GM12878 (cell line): Measurements from ENCODE around the gene AGAP9. TPM values are rescaled to one million over a fixed set of nuclear protein-coding genes. Genes with fewer than 3 reads are reported as not detected.
"Not testable (repeated sequence)": the region's sequence is repeated elsewhere in the genome, so short reads cannot be mapped to it uniquely, and the experiment has no call there.

Source experiments
- ATAC-seq: fragments of 200-7000 bp; cut with Tn5 transposase; 3 replicates; pipeline ENCODE4 v1.9.1; 2020; ENCODE audit warnings: mild to moderate bottlenecking, moderate library complexity
- BruUV-seq: library from RNA; stranded (reverse); fragments of 400-500 nt; replicated peaks from 2 replicates; lab custom pipeline; 2021; lab: Mats Ljungman, UMichigan
- CTCF ChIA-PET: fragments of 300-600 bp; sonication (Branson Sonifier 250); formaldehyde crosslinking; extraction: SDS; loops from one replicate; lab custom pipeline; 2021; ENCODE audit warnings: inconsistent platforms; lab: Yijun Ruan, JAX
- POLR2A ChIA-PET: fragments of 350-600 bp; formaldehyde crosslinking; extraction: SDS; loops from one replicate; lab custom pipeline; 2021; ENCODE audit warnings: inconsistent platforms; lab: Charles Lee
- RAD21 ChIA-PET: fragments of 300-600 bp; sonication (Branson Sonifier 250); formaldehyde crosslinking; loops from one replicate; lab custom pipeline; 2023; ENCODE audit warnings: antibody characterized with exemption; ENCODE audit not compliant: unreplicated experiment; lab: Charles Lee
- SMC1A ChIA-PET: fragments of 300-600 bp; sonication (Branson Sonifier 250); formaldehyde crosslinking; loops from one replicate; lab custom pipeline; 2023; ENCODE audit not compliant: unreplicated experiment, uncharacterized antibody; lab: Charles Lee
- DNase-seq: peaks from one replicate; pipeline ENCODE4 v3.0.0-alpha.2; 2011; ENCODE audit warnings: low read depth, low spot score
- FAIRE-seq: peaks from 3 replicates; lab custom pipeline; 2011; peaks lifted over from hg19 to GRCh38; lab: Jason Lieb, UNC
- H2AFZ ChIP-seq: 2 replicates; pipeline ENCODE4 v1.6.0; 2011; ENCODE audit warnings: low read depth, low read length, control low read depth; ENCODE audit not compliant: control insufficient read depth
- H3K27ac ChIP-seq: 2 replicates; pipeline ENCODE4 v1.5.1; 2011; ENCODE audit warnings: control low read depth; ENCODE audit not compliant: control insufficient read depth, insufficient read depth
- H3K27me3 ChIP-seq, 2 experiments: replicated peaks in 1 of 2; 2 replicates each; pipeline versions ENCODE4 v1.6.0 to v1.6.1; 2011; ENCODE audit warnings: low read length in 1 of 2; ENCODE audit not compliant: control insufficient read depth in 2 of 2, insufficient read depth in 2 of 2
- H3K36me3 ChIP-seq, 2 experiments: 2 replicates each; pipeline ENCODE4 v1.5.1; 2011; ENCODE audit warnings: low read length in 1 of 2; ENCODE audit not compliant: control insufficient read depth in 2 of 2, insufficient read depth in 2 of 2
- H3K4me1 ChIP-seq: 2 replicates; pipeline ENCODE4 v1.6.1; 2011; ENCODE audit warnings: mild to moderate bottlenecking, low read length, moderate library complexity, mixed read lengths; ENCODE audit not compliant: control insufficient read depth, insufficient read depth
- H3K4me2 ChIP-seq: 2 replicates; pipeline ENCODE4 v1.6.0; 2011; ENCODE audit warnings: control low read depth; ENCODE audit not compliant: control insufficient read depth, insufficient read depth
- H3K4me3 ChIP-seq: fragments of 200-600 bp; sonication (generic); 2 replicates; pipeline ENCODE4 v1.5.1; 2016
- H3K79me2 ChIP-seq: 2 replicates; pipeline ENCODE4 v1.6.0; 2011; ENCODE audit warnings: low read length; ENCODE audit not compliant: control insufficient read depth, insufficient read depth
- H3K9ac ChIP-seq: 2 replicates; pipeline ENCODE4 v1.8.0; 2011; ENCODE audit warnings: low read length, control low read depth, mixed read lengths; ENCODE audit not compliant: control insufficient read depth, insufficient read depth
- H3K9me3 ChIP-seq: replicated peaks from 3 replicates; pipeline ENCODE4 v1.5.1; 2011; ENCODE audit warnings: mild to moderate bottlenecking, low read length; ENCODE audit not compliant: control insufficient read depth, insufficient read depth
- H4K20me1 ChIP-seq: 2 replicates; pipeline ENCODE4 v1.6.0; 2011; ENCODE audit not compliant: control insufficient read depth, insufficient read depth
- WGBS: methylation state at CpG from one replicate; pipeline ENCODE4 v1.1.6; 2016; ENCODE audit warnings: low lambda C conversion rate; ENCODE audit not compliant: insufficient replicate concordance, insufficient coverage; ENCODE audit errors: missing lambda C conversion rate; 5-methylcytosine and 5-hydroxymethylcytosine counted together
- in situ Hi-C: fragments of 300-500 bp; cut with MboI; formaldehyde crosslinking; loops from 9 replicates; pipeline ENCODE4 v1.14.3; 2018; ENCODE audit warnings: mixed read lengths
- intact Hi-C: fragments of 100-400 bp; cut with micrococcal nuclease; formaldehyde crosslinking; loops from one replicate; pipeline ENCODE4 v1.14.2; 2022; ENCODE audit not compliant: unreplicated experiment
- polyA plus RNA-seq, 11 experiments: library from polyadenylated mRNA; depleted of rRNA in 4 of 11; unstranded in 6 of 11; stranded (reverse) in 5 of 11; fragments of >200 nt; fragmentation: Nextera tagmentation in 4 of 11; fragmentation: Illumina TruSeq in 1 of 11; extraction: Ambion mirVana in 4 of 11; extraction: Trizol in 1 of 11; gene quantifications; 1 replicate in 1 of 11; 2 replicates in 10 of 11; pipeline versions ENCODE4 v1.2.1 to v1.2.3, GENCODE V29; 2011 to 2016; ENCODE audit warnings: inconsistent platforms in 2 of 11, missing spikeins in 2 of 11, low read depth in 1 of 11
- total RNA-seq, 4 experiments: library from RNA; depleted of rRNA in 3 of 4; stranded (reverse); fragments of >200 nt in 3 of 4; fragmentation: Illumina TruSeq in 1 of 4; extraction: Trizol in 1 of 4; gene quantifications; 2 replicates each; pipeline versions ENCODE4 v1.2.1 to v1.2.3, GENCODE V29; 2013 to 2021

Gene AGAP9
- total and polyA plus RNA-seq, 10 of the 15 experiments (the other 5 are each of a cell fraction or from before 2014, with no cell fraction given) = 0.32 to 8.8 (median 3.6) TPM

DNA sequence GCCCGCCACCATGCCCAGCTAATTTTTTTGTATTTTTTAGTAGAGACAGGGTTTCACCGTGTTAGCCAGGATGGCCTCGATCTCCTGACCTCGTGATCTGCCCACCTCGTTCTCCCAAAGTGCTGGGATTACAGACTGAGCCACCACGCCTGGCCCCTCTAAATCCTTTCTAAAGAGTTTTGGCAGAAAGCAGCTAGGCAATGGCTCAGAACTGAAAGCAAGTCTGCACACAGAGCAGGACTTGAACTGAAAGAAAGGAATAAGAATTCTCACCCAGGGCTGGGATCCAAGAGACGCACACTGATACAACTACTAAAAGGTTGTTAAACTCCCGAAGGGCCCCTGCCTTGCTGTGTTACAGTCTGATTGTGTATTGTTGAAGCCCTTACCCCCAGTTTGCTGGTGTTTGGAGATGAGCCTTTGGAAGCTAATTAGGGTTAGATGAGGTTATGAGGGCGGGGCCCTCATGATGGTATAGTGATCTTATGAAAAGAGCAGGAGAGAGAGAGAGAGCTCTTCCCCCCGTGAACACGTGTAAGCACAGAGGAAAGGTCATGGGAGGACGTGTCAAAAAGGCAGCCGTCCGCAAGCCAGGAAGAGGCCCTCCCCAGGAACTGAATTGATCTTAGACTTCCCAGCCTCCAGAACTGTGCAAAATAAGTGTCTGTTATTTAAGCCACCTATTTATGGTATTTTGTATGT, 58.1 kb downstream of the AGAP9 start:
- SMC1A ChIA-PET, H3K4me2 ChIP-seq, RAD21 ChIA-PET, DNase-seq, intact Hi-C loops, H3K9ac ChIP-seq, H3K27ac ChIP-seq, H3K4me1 ChIP-seq, POLR2A ChIA-PET, H3K27me3 ChIP-seq, H3K9me3 ChIP-seq, H3K79me2 ChIP-seq, ATAC-seq, H3K36me3 ChIP-seq, BruUV-seq, CTCF ChIA-PET, H3K4me3 ChIP-seq, H4K20me1 ChIP-seq, H2AFZ ChIP-seq, FAIRE-seq, in situ Hi-C loops: not testable (repeated sequence)
- 35% methylated on average over 14 of the region's 14 CpGs for whole genome bisulfite sequencing

- RAD21 ChIA-PET = not testable (repeated sequence)
Observed at GRCh38 chr10:47462577-47463358, 60.7 kb downstream of the AGAP9 start.

GRCh38 chr10:47461261-47461687, 62.2 kb downstream of the AGAP9 start:
- RAD21 ChIA-PET, H3K27me3 ChIP-seq, FAIRE-seq, intact Hi-C loops, H4K20me1 ChIP-seq, POLR2A ChIA-PET, in situ Hi-C loops, H2AFZ ChIP-seq, H3K36me3 ChIP-seq, H3K4me2 ChIP-seq, H3K27ac ChIP-seq, DNase-seq, H3K79me2 ChIP-seq, H3K4me3 ChIP-seq, H3K9ac ChIP-seq, BruUV-seq, H3K9me3 ChIP-seq, H3K4me1 ChIP-seq, CTCF ChIA-PET, SMC1A ChIA-PET: not testable (repeated sequence)
- under 1% methylated on average over 14 of the region's 37 CpGs for WGBS
- peak; percentile 81 for ATAC-seq

More at GRCh38 chr10:47462577-47463358, 60.7 kb downstream of the AGAP9 start:
- H3K4me2 ChIP-seq, ATAC-seq, H3K9ac ChIP-seq, H3K79me2 ChIP-seq, DNase-seq, H2AFZ ChIP-seq, intact Hi-C loops, H3K9me3 ChIP-seq, H3K27me3 ChIP-seq, in situ Hi-C loops, FAIRE-seq, H3K4me1 ChIP-seq, H3K4me3 ChIP-seq, SMC1A ChIA-PET, CTCF ChIA-PET, H3K36me3 ChIP-seq, POLR2A ChIA-PET, BruUV-seq, H4K20me1 ChIP-seq, H3K27ac ChIP-seq: not testable (repeated sequence)
- 36% methylated on average over 3 of the region's 9 CpGs for WGBS
